Calu3 (cell line): Measurements from ENCODE around the gene IGF2BP1. TPM values are rescaled to one million over a fixed set of nuclear protein-coding genes. Genes with fewer than 3 reads are reported as not detected.
"Not testable (repeated sequence)": the region's sequence is repeated elsewhere in the genome, so short reads cannot be mapped to it uniquely, and the experiment has no call there.

ENCODE experiments used
- BruUV-seq: library from RNA; stranded (reverse); fragments of 400-500 nt; replicated peaks from 2 replicates; lab custom pipeline; 2021; lab: Mats Ljungman, UMichigan
- CTCF ChIA-PET: fragments of 300-600 bp; sonication (Branson Sonifier 250); formaldehyde crosslinking; loops from one replicate; lab custom pipeline; 2022; ENCODE audit warnings: antibody characterized with exemption; lab: Charles Lee
- DNase-seq: peaks from one replicate; pipeline ENCODE4 v3.0.0; 2022
- H3K27ac Mint-ChIP-seq: one replicate; pipeline ENCODE4 v1.8.0; 2022; ENCODE audit warnings: mixed read lengths; ENCODE audit not compliant: unreplicated experiment
- H3K27me3 Mint-ChIP-seq: one replicate; pipeline ENCODE4 v1.8.0; 2022; ENCODE audit warnings: mixed read lengths; ENCODE audit not compliant: unreplicated experiment
- H3K36me3 Mint-ChIP-seq: one replicate; pipeline ENCODE4 v1.8.0; 2022; ENCODE audit warnings: mild to moderate bottlenecking, moderate library complexity, mixed read lengths; ENCODE audit not compliant: insufficient read depth, unreplicated experiment
- H3K4me1 Mint-ChIP-seq: one replicate; pipeline ENCODE4 v1.8.0; 2022; ENCODE audit warnings: mild to moderate bottlenecking, low read depth, mixed read lengths; ENCODE audit not compliant: unreplicated experiment
- H3K4me3 Mint-ChIP-seq: one replicate; pipeline ENCODE4 v1.8.0; 2022; ENCODE audit warnings: mild to moderate bottlenecking, low read depth, moderate library complexity, mixed read lengths; ENCODE audit not compliant: unreplicated experiment
- H3K9me3 Mint-ChIP-seq: one replicate; pipeline ENCODE4 v1.8.0; 2022; ENCODE audit warnings: low read depth, mixed read lengths; ENCODE audit not compliant: unreplicated experiment
- intact Hi-C: fragments of 100-400 bp; cut with micrococcal nuclease; formaldehyde crosslinking; loops from one replicate; pipeline ENCODE4 v1.10.0; 2022; ENCODE audit not compliant: unreplicated experiment
- total RNA-seq: library from RNA; stranded (reverse); gene quantifications from 2 replicates; pipeline ENCODE4 v1.2.3, GENCODE V29; 2022
- TF ChIP-seq, protein P1 (sequence below): fragments of 200-600 bp; IDR thresholded peaks from one replicate; pipeline ENCODE4 v1.8.0; 2022; ENCODE audit warnings: antibody characterized with exemption; ENCODE audit not compliant: unreplicated experiment

IGF2BP1 gene
- total RNA-seq, 1 experiment from 2014 or later: 17.6 TPM

DNA sequence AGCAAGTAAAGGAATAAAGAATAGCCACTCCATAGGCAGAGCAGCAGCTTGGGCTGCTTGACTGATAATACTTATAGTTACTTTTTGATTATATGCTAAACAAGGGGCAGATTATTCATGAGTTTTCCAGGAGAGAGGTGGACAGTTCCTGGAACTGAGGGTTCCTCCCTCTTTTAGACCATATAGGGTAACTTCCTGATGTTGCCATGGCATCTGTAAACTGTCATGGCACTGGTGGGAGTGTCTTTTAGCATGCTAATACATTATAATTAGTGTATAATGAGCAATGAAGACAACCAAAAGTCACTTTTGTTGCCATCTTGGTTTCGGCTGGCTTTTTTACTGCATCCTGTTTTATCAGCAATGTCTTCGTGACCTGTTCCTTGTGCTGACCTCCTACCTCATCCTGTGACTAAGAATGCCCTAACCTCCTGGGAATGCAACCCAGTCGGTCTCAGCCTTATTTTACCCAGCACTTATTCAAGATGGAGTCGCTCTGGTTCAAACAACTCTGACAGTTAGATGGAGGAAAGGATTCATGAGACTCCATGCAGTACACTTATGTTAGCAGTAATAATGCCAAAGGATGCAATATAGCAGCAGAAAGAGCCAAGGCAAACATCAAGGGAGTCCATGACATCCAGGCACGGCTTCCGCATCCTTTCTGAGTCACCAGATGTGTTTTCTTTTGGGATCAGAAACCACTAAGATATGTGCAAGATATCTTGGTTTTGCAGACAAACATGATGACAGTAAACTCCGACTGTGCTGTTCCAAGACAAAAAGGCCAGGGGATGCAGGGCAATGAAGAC, 79.6 kb downstream of the IGF2BP1 start:
- H3K4me1 Mint-ChIP-seq: peaks cover 13% of the 10 kb centered on the region
- no peak overlapping the region for H3K4me3 Mint-ChIP-seq
- H3K27ac Mint-ChIP-seq: no peak overlapping the region
- TF ChIP-seq, protein P1, sequence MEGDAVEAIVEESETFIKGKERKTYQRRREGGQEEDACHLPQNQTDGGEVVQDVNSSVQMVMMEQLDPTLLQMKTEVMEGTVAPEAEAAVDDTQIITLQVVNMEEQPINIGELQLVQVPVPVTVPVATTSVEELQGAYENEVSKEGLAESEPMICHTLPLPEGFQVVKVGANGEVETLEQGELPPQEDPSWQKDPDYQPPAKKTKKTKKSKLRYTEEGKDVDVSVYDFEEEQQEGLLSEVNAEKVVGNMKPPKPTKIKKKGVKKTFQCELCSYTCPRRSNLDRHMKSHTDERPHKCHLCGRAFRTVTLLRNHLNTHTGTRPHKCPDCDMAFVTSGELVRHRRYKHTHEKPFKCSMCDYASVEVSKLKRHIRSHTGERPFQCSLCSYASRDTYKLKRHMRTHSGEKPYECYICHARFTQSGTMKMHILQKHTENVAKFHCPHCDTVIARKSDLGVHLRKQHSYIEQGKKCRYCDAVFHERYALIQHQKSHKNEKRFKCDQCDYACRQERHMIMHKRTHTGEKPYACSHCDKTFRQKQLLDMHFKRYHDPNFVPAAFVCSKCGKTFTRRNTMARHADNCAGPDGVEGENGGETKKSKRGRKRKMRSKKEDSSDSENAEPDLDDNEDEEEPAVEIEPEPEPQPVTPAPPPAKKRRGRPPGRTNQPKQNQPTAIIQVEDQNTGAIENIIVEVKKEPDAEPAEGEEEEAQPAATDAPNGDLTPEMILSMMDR: no peak
- H3K27me3 Mint-ChIP-seq: peaks cover 13% of the 10 kb centered on the region
- intact Hi-C loops: no loop called here
- no peak for DNase-seq
- H3K36me3 Mint-ChIP-seq: no peaks in the 10 kb centered on the region
- H3K9me3 Mint-ChIP-seq: peaks cover 7% of the 10 kb centered on the region
- no TSS peak for BruUV-seq
- CTCF ChIA-PET: no interaction called here

DNA sequence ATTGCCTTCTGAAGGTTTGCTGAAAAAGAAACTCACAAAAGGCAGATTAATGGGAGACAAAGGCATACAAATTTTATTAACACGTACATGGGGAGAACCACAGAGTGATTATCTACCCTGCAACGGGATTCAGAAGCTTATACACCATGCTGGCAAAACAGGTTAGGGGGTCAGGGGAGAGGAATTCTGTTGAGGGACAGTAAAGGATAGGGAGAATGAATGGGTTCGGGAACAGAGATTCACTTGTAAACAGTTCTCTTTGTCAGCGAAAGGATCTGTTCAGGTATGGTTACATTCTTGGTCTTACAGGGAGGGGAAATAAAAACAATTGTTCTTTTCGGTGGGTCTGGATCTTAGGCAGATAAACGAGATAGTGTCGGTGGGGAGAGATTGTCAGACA, 81.1 kb downstream of the IGF2BP1 start:
- TF ChIP-seq, protein P1: no peak
- H3K9me3 Mint-ChIP-seq: peaks cover 7% of the 10 kb centered on the region
- CTCF ChIA-PET: interaction anchor here (0.7 kb wide), 1 partner anchor 67 kb away, joined by 4 read pairs; no protein-coding TSS in a partner anchor
- H3K4me1 Mint-ChIP-seq: peaks cover 13% of the 10 kb centered on the region
- no peak overlapping the region for H3K4me3 Mint-ChIP-seq
- no peak for DNase-seq
- no peak overlapping the region for H3K27ac Mint-ChIP-seq
- H3K36me3 Mint-ChIP-seq: no peaks in the 10 kb centered on the region
- H3K27me3 Mint-ChIP-seq: peaks cover 13% of the 10 kb centered on the region
- intact Hi-C loops: no loop called here
- no TSS peak for BruUV-seq

DNA sequence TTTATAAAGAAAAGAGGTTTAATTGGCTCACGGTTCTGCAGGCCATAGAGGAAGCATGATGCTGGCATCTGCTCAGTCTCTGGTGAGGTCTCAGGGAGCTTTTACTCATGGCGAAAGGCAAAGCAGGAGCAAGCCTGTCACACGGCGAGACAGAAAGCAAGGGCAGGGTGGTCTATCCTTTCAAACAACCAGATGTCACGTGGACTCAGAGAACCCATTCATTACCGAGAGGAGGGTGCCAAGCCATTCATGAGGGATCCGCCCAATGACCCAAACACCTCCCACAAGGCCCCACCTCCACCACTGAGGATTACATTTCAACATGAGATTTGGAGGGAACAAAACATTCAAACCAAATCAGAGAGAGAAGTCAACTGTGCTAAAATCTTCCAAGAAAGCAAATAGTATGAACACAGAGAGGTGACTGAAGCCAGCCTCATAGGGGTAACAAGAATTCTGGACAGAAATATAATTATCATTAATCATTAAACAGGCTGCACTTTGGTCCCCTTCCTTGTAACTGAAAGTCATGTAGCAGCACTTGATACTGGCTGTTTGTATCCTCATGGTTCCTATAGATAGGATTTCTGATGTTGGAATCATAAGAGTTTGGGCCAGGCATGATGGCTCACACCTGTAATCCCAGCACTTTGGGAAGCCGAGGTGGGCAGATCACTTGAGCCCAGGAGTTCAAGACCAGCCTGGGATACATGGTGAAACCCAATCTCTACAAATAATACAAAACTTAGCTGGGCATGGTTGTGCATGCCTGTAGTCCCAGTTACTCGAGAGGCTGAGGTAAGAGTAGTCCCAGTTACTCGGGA, 82.9 kb downstream of the IGF2BP1 start:
- intact Hi-C loops: no loop called here
- TF ChIP-seq, protein P1: no peak
- CTCF ChIA-PET: no interaction called here
- peaks cover 17% of the 10 kb centered on the region for H3K27me3 Mint-ChIP-seq
- no peak for DNase-seq
- no peaks in the 10 kb centered on the region for H3K36me3 Mint-ChIP-seq
- no peak overlapping the region for H3K27ac Mint-ChIP-seq
- no TSS peak for BruUV-seq
- peaks cover 13% of the 10 kb centered on the region for H3K4me1 Mint-ChIP-seq
- H3K9me3 Mint-ChIP-seq: peaks cover 7% of the 10 kb centered on the region
- no peak overlapping the region for H3K4me3 Mint-ChIP-seq

DNA sequence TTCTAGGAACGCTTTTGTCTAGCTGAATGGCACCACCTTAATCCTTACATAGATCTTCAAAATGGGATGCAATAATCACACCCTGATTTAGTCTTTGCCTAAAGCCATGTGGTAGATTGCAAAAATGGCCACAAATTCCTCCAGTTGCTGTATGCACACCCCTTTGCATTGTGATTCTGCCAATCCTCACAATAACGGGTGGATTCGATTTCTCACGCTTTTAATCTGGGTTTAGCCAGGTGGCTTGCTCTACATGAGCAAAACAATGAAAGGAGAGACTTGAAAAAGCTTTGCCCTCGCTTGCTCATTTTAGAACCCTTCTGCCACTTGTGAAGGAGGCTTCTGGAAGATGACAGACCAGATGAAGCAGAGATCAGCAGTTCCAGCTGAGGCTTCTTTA, 85.0 kb downstream of the IGF2BP1 start:
- Mint-ChIP-seq H3K36me3 (no peaks in the 10 kb centered on the region), H3K27ac (no peak overlapping the region), H3K4me1 (peaks cover 16% of the 10 kb centered on the region), H3K27me3 (peaks cover 36% of the 10 kb centered on the region), H3K4me3 (no peak overlapping the region), H3K9me3 (peaks cover 7% of the 10 kb centered on the region)
- TF ChIP-seq, protein P1: no peak
- no TSS peak for BruUV-seq
- no peak for DNase-seq
- intact Hi-C loops: no loop called here
- CTCF ChIA-PET: no interaction called here

DNA sequence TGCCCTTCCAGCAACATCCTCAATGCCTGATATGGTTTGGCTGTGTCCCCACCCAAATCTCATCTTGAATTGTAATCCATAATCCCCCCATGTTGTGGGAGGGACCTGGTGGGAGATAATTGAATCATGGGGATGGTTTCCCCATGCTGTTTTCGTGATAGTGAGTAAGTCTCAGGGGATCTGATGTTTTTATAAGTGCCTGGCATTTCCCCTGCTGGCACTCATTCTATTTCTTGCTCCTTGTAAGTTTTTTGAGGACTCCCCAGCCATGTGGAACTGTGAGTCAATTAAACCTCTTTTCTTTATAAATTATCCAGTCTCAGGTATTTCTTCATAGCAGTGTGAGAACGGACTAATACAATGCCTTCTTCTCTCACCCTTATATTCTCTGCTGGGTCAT, 87.9 kb downstream of the IGF2BP1 start:
- H3K4me1 Mint-ChIP-seq, CTCF ChIA-PET, BruUV-seq, H3K27ac Mint-ChIP-seq, intact Hi-C loops, H3K4me3 Mint-ChIP-seq, H3K9me3 Mint-ChIP-seq, DNase-seq, H3K36me3 Mint-ChIP-seq: not testable (repeated sequence)
- peaks cover 24% of the 10 kb centered on the region for H3K27me3 Mint-ChIP-seq
